Loucy (cell line): Measurements from ENCODE around the gene PROX1.

Experiments
- CTCF ChIP-seq: fragments of 200-600 bp; sonication (generic); conservative IDR thresholded peaks from 2 replicates; pipeline ENCODE4 v1.5.1; 2014; ENCODE audit warnings: mild to moderate bottlenecking, antibody characterized with exemption, low read length
- EZH2phosphoT487 ChIP-seq: fragments of 200-600 bp; IDR thresholded peaks from 2 replicates; pipeline ENCODE4 v1.6.1; 2018; ENCODE audit warnings: antibody characterized with exemption, mild to moderate bottlenecking, moderate library complexity, borderline replicate concordance

- TF ChIP-seq EZH2phosphoT487 (no peak), CTCF (no peak)
Measured at GRCh38 chr1:214014730-214015129, 27.0 kb downstream of the PROX1 start.
